Chondrocyte (in vitro differentiated cells): ENCODE measurements around the gene C1orf122. TPM values are rescaled to one million over a fixed set of nuclear protein-coding genes. Genes with fewer than 3 reads are reported as not detected.

Source experiments
- DNase-seq: peaks from one replicate; pipeline ENCODE4 v3.0.0; 2021; ENCODE audit warnings: mixed read lengths, low spot score
- H3K27ac Mint-ChIP-seq: one replicate; pipeline ENCODE4 v1.8.0; 2021; ENCODE audit warnings: mild to moderate bottlenecking, moderate library complexity, mixed read lengths; ENCODE audit not compliant: unreplicated experiment
- H3K27me3 Mint-ChIP-seq: 2 replicates; pipeline ENCODE4 v1.8.0; 2021; ENCODE audit warnings: low read depth, mixed read lengths
- H3K36me3 Mint-ChIP-seq: 2 replicates; pipeline ENCODE4 v1.8.0; 2021; ENCODE audit warnings: low read depth, mixed read lengths
- H3K4me1 Mint-ChIP-seq: 2 replicates; pipeline ENCODE4 v1.8.0; 2021; ENCODE audit warnings: low read depth, mild to moderate bottlenecking, mixed read lengths
- H3K4me3 Mint-ChIP-seq: one replicate; pipeline ENCODE4 v1.8.0; 2021; ENCODE audit warnings: mild to moderate bottlenecking, moderate library complexity, mixed read lengths; ENCODE audit not compliant: unreplicated experiment
- H3K9me3 Mint-ChIP-seq: 2 replicates; pipeline ENCODE4 v1.8.0; 2021; ENCODE audit warnings: low read depth, mixed read lengths
- total RNA-seq: library from RNA; stranded (reverse); gene quantifications from 3 replicates; pipeline ENCODE4 v1.2.1, GENCODE V29; 2021
- TF ChIP-seq, protein P1 (sequence below): fragments of 200-600 bp; sonication (generic); IDR thresholded peaks from 2 replicates; pipeline ENCODE4 v1.5.0; 2021; ENCODE audit warnings: antibody characterized with exemption, mild to moderate bottlenecking, moderate library complexity

The C1orf122 gene
- total RNA-seq, 1 donor from 2014 or later: 76.1 TPM

DNA sequence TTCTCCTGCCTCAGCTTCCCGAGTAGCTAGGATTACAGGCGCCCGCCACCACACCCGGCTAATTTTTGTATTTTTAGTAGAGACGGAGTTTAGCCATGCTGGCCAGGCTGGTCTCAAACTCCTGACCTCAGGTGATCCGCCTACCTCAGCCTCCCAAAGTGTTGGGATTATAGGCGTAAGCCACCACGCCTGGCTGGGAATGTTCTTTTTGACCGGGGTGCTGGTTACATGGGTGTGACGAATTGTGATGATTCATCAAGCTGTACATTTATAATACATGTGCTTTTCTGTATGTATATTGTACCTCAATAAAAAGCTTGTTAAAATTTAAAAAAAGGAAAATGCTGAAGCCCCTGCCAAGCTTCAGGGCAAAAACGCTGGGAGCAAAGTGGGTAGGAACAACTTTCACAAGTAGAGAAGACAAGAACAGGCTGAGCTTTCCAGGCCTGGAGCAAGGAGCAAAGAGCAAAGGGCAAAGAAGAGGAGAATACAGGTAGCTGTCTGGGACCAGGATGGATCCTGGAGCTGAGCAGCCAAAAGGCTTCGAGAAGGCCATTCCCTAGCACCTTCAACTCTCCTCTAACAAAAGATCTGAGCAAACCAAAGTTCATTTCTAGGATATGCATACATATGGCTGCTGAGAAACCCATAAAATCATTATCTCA is 21.0 kb downstream of the C1orf122 start:
- no peak for DNase-seq
- Mint-ChIP-seq H3K9me3 (no peaks in the 10 kb centered on the region), H3K27ac (no peak overlapping the region), H3K27me3 (no peaks in the 10 kb centered on the region), H3K4me3 (no peak overlapping the region), H3K4me1 (no peaks in the 10 kb centered on the region), H3K36me3 (peaks cover 27% of the 10 kb centered on the region)
- TF ChIP-seq, protein P1, sequence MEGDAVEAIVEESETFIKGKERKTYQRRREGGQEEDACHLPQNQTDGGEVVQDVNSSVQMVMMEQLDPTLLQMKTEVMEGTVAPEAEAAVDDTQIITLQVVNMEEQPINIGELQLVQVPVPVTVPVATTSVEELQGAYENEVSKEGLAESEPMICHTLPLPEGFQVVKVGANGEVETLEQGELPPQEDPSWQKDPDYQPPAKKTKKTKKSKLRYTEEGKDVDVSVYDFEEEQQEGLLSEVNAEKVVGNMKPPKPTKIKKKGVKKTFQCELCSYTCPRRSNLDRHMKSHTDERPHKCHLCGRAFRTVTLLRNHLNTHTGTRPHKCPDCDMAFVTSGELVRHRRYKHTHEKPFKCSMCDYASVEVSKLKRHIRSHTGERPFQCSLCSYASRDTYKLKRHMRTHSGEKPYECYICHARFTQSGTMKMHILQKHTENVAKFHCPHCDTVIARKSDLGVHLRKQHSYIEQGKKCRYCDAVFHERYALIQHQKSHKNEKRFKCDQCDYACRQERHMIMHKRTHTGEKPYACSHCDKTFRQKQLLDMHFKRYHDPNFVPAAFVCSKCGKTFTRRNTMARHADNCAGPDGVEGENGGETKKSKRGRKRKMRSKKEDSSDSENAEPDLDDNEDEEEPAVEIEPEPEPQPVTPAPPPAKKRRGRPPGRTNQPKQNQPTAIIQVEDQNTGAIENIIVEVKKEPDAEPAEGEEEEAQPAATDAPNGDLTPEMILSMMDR: no peak

DNA sequence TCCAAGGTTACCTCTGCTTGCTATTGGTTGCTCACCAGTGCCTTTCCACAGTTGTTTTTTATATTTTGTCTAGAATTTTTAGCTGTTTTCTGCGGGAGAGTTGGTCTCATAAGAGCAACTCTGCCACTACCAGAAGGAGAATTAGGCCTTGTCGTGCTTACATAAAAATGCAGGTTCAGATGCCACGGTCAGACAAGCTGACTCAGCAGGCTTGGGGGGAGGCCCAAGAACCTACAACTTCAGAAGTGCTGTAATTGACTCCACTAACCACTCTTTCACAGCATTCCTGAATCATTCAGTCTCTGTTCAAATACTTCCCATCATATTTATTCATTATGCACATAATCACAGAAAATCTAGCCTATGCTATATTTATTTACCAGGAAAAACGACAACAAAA is 23.5 kb downstream of the C1orf122 start:
- H3K4me1 Mint-ChIP-seq: no peaks in the 10 kb centered on the region
- H3K4me3 Mint-ChIP-seq: no peak overlapping the region
- TF ChIP-seq, protein P1: no peak
- no peaks in the 10 kb centered on the region for H3K9me3 Mint-ChIP-seq
- peaks cover 41% of the 10 kb centered on the region for H3K36me3 Mint-ChIP-seq
- no peak overlapping the region for H3K27ac Mint-ChIP-seq
- no peaks in the 10 kb centered on the region for H3K27me3 Mint-ChIP-seq
- DNase-seq: no peak

DNA sequence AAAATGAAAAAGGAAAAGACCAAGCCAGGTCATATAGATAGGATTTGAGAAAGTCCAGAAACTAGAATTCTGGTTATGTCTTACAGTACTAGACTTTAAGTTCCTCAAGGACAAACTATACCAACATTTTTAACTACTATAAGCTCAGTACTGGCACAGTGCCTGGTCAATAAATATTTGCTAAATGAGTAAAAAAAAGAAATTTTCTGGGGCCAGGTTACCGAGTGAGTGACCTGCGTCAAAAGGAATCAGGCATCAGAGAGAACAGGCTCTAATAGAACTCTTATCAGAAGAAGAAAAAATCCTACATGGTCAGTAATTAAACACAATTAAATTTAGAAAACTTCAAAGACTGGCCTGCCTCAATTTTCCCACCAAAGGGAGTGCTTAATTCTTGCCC is 24.2 kb downstream of the C1orf122 start:
- Mint-ChIP-seq H3K4me3 (no peak overlapping the region), H3K27me3 (no peaks in the 10 kb centered on the region), H3K27ac (no peak overlapping the region), H3K36me3 (peaks cover 43% of the 10 kb centered on the region), H3K4me1 (no peaks in the 10 kb centered on the region), H3K9me3 (no peaks in the 10 kb centered on the region)
- no peak for DNase-seq
- TF ChIP-seq, protein P1: no peak

DNA sequence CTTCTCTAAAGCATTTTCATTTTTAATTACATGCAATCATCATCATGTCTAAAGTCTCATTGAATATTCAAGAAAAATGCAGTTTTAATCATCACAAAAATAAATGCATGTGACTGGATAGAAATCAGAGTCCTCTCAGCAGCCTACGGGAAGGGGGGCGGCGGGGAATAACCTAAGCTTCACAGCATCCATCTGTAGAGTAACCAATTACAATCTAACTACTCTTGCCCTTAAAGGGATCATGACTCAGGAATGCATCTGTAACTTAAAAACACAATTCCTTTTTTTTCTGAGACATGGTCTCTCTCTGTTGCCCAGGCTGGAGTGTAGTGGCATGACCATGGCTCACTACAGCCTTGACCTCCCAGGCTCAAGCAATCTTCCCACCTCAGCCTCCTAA is 29.2 kb downstream of the C1orf122 start:
- Mint-ChIP-seq H3K36me3 (peaks cover 40% of the 10 kb centered on the region), H3K27me3 (no peaks in the 10 kb centered on the region), H3K4me1 (no peaks in the 10 kb centered on the region), H3K9me3 (no peaks in the 10 kb centered on the region), H3K27ac (no peak overlapping the region), H3K4me3 (no peak overlapping the region)
- TF ChIP-seq, protein P1: no peak
- DNase-seq: no peak

DNA sequence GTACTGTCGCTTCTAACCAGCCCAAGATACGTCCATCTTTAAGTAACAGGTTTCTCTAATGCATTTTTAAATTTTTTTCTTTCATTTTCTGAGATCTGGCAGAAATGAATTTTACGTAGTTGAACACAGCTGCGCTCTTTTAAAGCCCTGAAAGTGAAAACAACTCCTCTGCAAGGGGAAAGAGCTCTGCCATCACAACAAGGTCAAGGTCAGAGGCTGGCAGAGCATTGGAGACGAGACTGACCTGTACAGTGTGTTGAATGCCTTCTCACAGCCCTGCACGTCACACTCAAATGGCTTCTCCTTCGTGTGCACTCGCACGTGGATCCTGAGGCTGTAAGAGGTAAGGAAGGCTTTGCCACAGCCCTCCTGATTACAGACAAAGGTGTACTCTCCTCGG is 32.1 kb downstream of the C1orf122 start:
- Mint-ChIP-seq H3K9me3 (no peaks in the 10 kb centered on the region), H3K27ac (no peak overlapping the region), H3K36me3 (peaks cover 21% of the 10 kb centered on the region), H3K4me3 (no peak overlapping the region), H3K4me1 (peaks cover 2% of the 10 kb centered on the region), H3K27me3 (no peaks in the 10 kb centered on the region)
- TF ChIP-seq, protein P1: no peak
- DNase-seq: peak; percentile 24
